Ovary (tissue), 9 donors: ENCODE results near the gene MDFI. TPM values are rescaled to one million over a fixed set of nuclear protein-coding genes. Genes with fewer than 3 reads are reported as not detected.

Source experiments
- DNase-seq, 5 donors: peaks; one replicate each; pipeline ENCODE4 v3.0.0-alpha.2; 2019 to 2020
- H3K27ac ChIP-seq, 2 donors: fragments of 200-600 bp; one replicate each; pipeline versions ENCODE4 v1.5.1 to v1.8.0; 2019 to 2022
- H3K27me3 ChIP-seq: fragments of 200-600 bp; one replicate; pipeline ENCODE4 v1.8.0; 2022
- H3K36me3 ChIP-seq: fragments of 200-600 bp; sonication (generic); one replicate; pipeline ENCODE4 v1.5.1; 2019
- H3K4me1 ChIP-seq: one replicate; pipeline ENCODE4 v1.8.1; 2013; ENCODE audit warnings: mild to moderate bottlenecking, moderate library complexity; ENCODE audit not compliant: insufficient read depth
- H3K4me3 ChIP-seq: fragments of 200-600 bp; sonication (generic); one replicate; pipeline ENCODE4 v1.5.1; 2017
- H3K9me3 ChIP-seq, 2 donors: fragments of 200-600 bp in 1 of 2; sonication (generic) in 1 of 2; one replicate each; pipeline versions ENCODE4 v1.5.1 to v1.8.1; 2013 to 2019; ENCODE audit warnings: mild to moderate bottlenecking in 1 of 2, moderate library complexity in 1 of 2
- CTCF ChIP-seq, 3 donors: fragments of 450-650 bp in 2 of 3; fragments of 200-600 bp in 1 of 3; IDR thresholded peaks; one replicate each; pipeline versions ENCODE4 v1.5.1 to v1.8.0; 2016 to 2022; ENCODE audit warnings: antibody characterized with exemption in 3 of 3, mild to moderate bottlenecking in 1 of 3
- EP300 ChIP-seq: sonication (generic); formaldehyde crosslinking; IDR thresholded peaks from one replicate; pipeline ENCODE4 v1.6.1; 2017; ENCODE audit warnings: antibody characterized with exemption
- POLR2A ChIP-seq: fragments of 450-650 bp; IDR thresholded peaks from one replicate; pipeline ENCODE4 v1.6.1; 2017; ENCODE audit warnings: antibody characterized with exemption, mild to moderate bottlenecking, moderate library complexity
- WGBS, 3 donors: extraction: QIAGEN DNeasy Blood & Tissue Kit in 1 of 3; methylation state at CpG; one replicate each; pipeline versions ENCODE4 v1.1.5 to v1.1.7; 2013 to 2017; 5-methylcytosine and 5-hydroxymethylcytosine counted together
- intact Hi-C, 4 donors: fragments of 100-400 bp; cut with DNase I; formaldehyde crosslinking; loops; one replicate each; pipeline versions ENCODE4 v1.11.0 to v1.15.1; 2022 to 2023
- polyA plus RNA-seq, 2 donors: library from polyadenylated mRNA; stranded (reverse); fragments of 200-250 nt in 1 of 2; fragments of 350-450 nt in 1 of 2; fragmentation: Illumina TruSeq in 1 of 2; extraction: RNeasy Lipid Tissue Mini Kit (QIAGEN cat#74804) in 1 of 2; gene quantifications; one replicate each; pipeline ENCODE4 v1.2.3, GENCODE V29; 2013 to 2014
- total RNA-seq, 7 donors: library from RNA; depleted of rRNA in 2 of 7; stranded (reverse); fragments of >200 nt in 2 of 7; fragmentation: NEBNext Ultra II Directional in 3 of 7; extraction: Animal tissue kit (Norgen Biotek cat#: 25700) in 3 of 7; gene quantifications; one replicate each; pipeline versions ENCODE4 v1.1.0 to v1.2.4, GENCODE V29; 2016 to 2023
- donor health status: DM: no; HTN: no; CAD: no; lungs with moderate emphysema.
- donor health status: DM: no; HTN: no; CAD: no.
- donor health status: Bipolar disorder and iron deficiency.
- donor health status: DM: yes; HTN: yes; CAD: no.
- donor health status: DM: no; HTN: no; CAD: no.
- donor health status: DM: yes; HTN: yes; CAD: no.

Gene MDFI
- total and polyA plus RNA-seq, 9 donors = 3.8 to 24.4 (median 20.4) TPM

GRCh38 chr6:41694815-41695526, 56.7 kb downstream of the MDFI start:
- Histone ChIP-seq H3K27ac (no peak overlapping the region), H3K4me3 (no peak overlapping the region), H3K9me3 (no peaks in the 10 kb centered on the region), H3K36me3 (no peaks in the 10 kb centered on the region), H3K4me1 (peaks cover 4% of the 10 kb centered on the region), H3K27me3 (no peaks in the 10 kb centered on the region)
- WGBS, 3 donors = 83 to 91% (median 84%) methylated on average over 6 of the region's 6 CpGs
- no peak for DNase-seq
- intact Hi-C loops = no loop called here
- no peak for TF ChIP-seq CTCF (IDR thresholded peaks at IDR 0.05)
- no peak for TF ChIP-seq POLR2A
- TF ChIP-seq EP300 = no peak

GRCh38 chr6:41695825-41696224, 57.6 kb downstream of the MDFI start:
- Histone ChIP-seq H3K9me3 (no peaks in the 10 kb centered on the region), H3K27ac (no peak overlapping the region), H3K36me3 (no peaks in the 10 kb centered on the region), H3K4me1 (peaks cover 4% of the 10 kb centered on the region), H3K4me3 (no peak overlapping the region), H3K27me3 (no peaks in the 10 kb centered on the region)
- DNase-seq = no peak
- TF ChIP-seq EP300 = no peak
- TF ChIP-seq POLR2A = no peak
- no peak for TF ChIP-seq CTCF (IDR thresholded peaks at IDR 0.05)
- 79 to 87% (median 86%) methylated on average over 6 of the region's 6 CpGs for WGBS, 3 donors
- intact Hi-C loops = no loop called here

GRCh38 chr6:41696788-41697187, 58.5 kb downstream of the MDFI start:
- Histone ChIP-seq H3K4me1 (peaks cover 4% of the 10 kb centered on the region), H3K4me3 (no peak overlapping the region), H3K36me3 (no peaks in the 10 kb centered on the region), H3K27ac (no peak overlapping the region), H3K27me3 (no peaks in the 10 kb centered on the region), H3K9me3 (no peaks in the 10 kb centered on the region)
- TF ChIP-seq EP300 (no peak), CTCF (IDR thresholded peaks at IDR 0.05) (no peak), POLR2A (no peak)
- WGBS, 3 donors = 92 to 96% (median 95%) methylated on average over 6 of the region's 6 CpGs
- intact Hi-C loops = no loop called here
- DNase-seq = no peak

DNA sequence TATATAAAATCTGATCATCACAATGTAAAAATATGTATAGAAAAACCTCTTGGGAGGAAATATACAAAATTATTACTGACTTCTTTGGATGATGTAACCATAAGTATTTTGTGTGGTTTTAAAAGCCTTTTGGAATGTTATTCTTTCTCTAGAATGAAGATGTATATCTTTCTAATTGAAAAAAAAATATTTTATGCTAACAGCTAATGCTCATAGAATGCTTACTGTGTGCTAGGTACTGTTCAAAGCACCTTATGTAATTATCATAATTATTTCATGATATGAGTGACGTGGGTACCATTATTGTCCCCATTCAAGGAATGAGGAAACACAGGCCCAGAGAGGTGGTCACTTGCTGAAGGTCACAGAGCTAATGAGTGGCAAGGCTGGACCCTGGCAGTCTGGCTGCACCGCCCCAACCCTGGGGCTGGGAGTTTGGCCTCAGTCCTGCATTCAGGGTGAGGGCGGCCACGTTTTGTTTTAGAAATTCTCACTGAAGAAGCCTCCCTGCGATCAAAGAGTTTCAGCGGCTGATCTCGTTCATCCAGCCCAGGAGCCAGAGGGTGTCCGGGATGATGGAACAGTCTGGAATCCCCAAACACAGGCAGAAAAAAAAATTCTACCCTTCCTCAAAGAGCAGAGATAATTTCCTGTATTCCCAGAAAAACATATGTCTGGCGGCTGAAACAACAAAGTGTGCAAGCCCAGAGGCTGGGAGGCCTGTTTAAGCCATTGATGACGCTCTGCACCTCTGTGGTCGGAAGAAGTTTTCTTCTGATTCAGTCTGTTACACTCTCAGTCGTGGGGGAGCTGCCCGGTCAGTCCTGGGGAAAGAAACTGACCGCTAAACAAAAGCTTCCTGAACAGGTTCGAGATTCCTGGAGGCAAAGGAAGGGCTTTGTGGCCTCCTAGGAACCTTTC, 59.9 kb downstream of the MDFI start:
- Histone ChIP-seq H3K4me1 (peaks cover 4% of the 10 kb centered on the region), H3K27me3 (no peaks in the 10 kb centered on the region), H3K9me3 (no peaks in the 10 kb centered on the region), H3K36me3 (no peaks in the 10 kb centered on the region), H3K4me3 (no peak overlapping the region), H3K27ac (no peak overlapping the region)
- TF ChIP-seq EP300 = no peak
- no peak for TF ChIP-seq POLR2A
- no peak for TF ChIP-seq CTCF (IDR thresholded peaks at IDR 0.05)
- no peak for DNase-seq
- intact Hi-C loops = no loop called here
- 20 to 30% (median 21%) methylated on average over 15 of the region's 15 CpGs for WGBS, 3 donors
